Measurements from ENCODE around the gene SLC23A2. TPM values are rescaled to one million over a fixed set of nuclear protein-coding genes. Genes with fewer than 3 reads are reported as not detected.
A peak's percentile ranks its signal among the peaks of the same experiment; 100 is the strongest.

SLC23A2 gene
- total and polyA plus RNA-seq, 12 donors, result 51.0 to 294 (median 145) TPM

- Histone ChIP-seq H3K4me1 (replicated peaks in 1 of 2) (peaks cover 0 to 5% of the 10 kb centered on the region in 2 donors), H3K4me3 (no peak overlapping the region), H3K36me3 (replicated peaks in 1 of 2) (no peaks in the 10 kb centered on the region), H3K27ac (peak overlapping the region in 1 of 5 donors; percentile 61), H3K27me3 (no peaks in the 10 kb centered on the region), H3K9me3 (replicated peaks in 1 of 3) (no peaks in the 10 kb centered on the region)
- 65 to 84% (median 76%) methylated on average over 5 to 8 of the region's 8 CpGs for WGBS, 4 donors
- intact Hi-C loops (cut with DNase I), result no loop called here
- no peak for TF ChIP-seq POLR2A (IDR thresholded peaks at IDR 0.05)
- no peak for TF ChIP-seq CTCF (IDR thresholded peaks at IDR 0.05)
- DNase-seq, result no peak
Observed at GRCh38 chr20:4810426-4811019, 190.8 kb downstream of the SLC23A2 start.

GRCh38 chr20:4809707-4810106, 191.6 kb downstream of the SLC23A2 start:
- H3K27ac ChIP-seq, result peak overlapping the region in 1 of 5 donors; percentile 63
- TF ChIP-seq CTCF (IDR thresholded peaks at IDR 0.05), result no peak
- TF ChIP-seq POLR2A (IDR thresholded peaks at IDR 0.05), result no peak
- no peak overlapping the region for H3K4me3 ChIP-seq
- peaks cover 0 to 3% of the 10 kb centered on the region in 2 donors for H3K4me1 ChIP-seq (replicated peaks in 1 of 2)
- 60 to 82% (median 78%) methylated on average over 8 of the region's 8 CpGs for WGBS, 4 donors
- H3K9me3 ChIP-seq (replicated peaks in 1 of 3), result no peaks in the 10 kb centered on the region
- no peak for DNase-seq
- H3K36me3 ChIP-seq (replicated peaks in 1 of 2), result no peaks in the 10 kb centered on the region
- intact Hi-C loops (cut with DNase I), result no loop called here
- no peaks in the 10 kb centered on the region for H3K27me3 ChIP-seq

- Histone ChIP-seq H3K4me1 (replicated peaks in 1 of 2) (no peaks in the 10 kb centered on the region), H3K27me3 (no peaks in the 10 kb centered on the region), H3K27ac (peak overlapping the region in 1 of 5 donors; percentile 63), H3K9me3 (replicated peaks in 1 of 3) (no peaks in the 10 kb centered on the region), H3K36me3 (replicated peaks in 1 of 2) (no peaks in the 10 kb centered on the region), H3K4me3 (no peak overlapping the region)
- intact Hi-C loops (cut with DNase I), result no loop called here
- TF ChIP-seq CTCF (IDR thresholded peaks at IDR 0.05), result no peak
- no peak for TF ChIP-seq POLR2A (IDR thresholded peaks at IDR 0.05)
- WGBS, 4 donors, result 59 to 70% (median 67%) methylated on average over 1 of the region's 1 CpG
- DNase-seq, result no peak
Observed at GRCh38 chr20:4808872-4809271, 192.4 kb downstream of the SLC23A2 start.

- H3K27me3 ChIP-seq, result no peaks in the 10 kb centered on the region
- no peaks in the 10 kb centered on the region for H3K36me3 ChIP-seq (replicated peaks in 1 of 2)
- no peaks in the 10 kb centered on the region for H3K4me1 ChIP-seq (replicated peaks in 1 of 2)
- no peak for DNase-seq
- peak overlapping the region in 1 of 5 donors; percentile 40 for H3K27ac ChIP-seq
- H3K4me3 ChIP-seq, result no peak overlapping the region
- 70 to 90% (median 80%) methylated on average over 18 of the region's 18 CpGs for WGBS, 4 donors
- TF ChIP-seq CTCF (IDR thresholded peaks at IDR 0.05) (no peak), POLR2A (IDR thresholded peaks at IDR 0.05) (no peak)
- no peaks in the 10 kb centered on the region for H3K9me3 ChIP-seq (replicated peaks in 1 of 3)
- intact Hi-C loops (cut with DNase I), result no loop called here
Observed at GRCh38 chr20:4805663-4806449, 195.5 kb downstream of the SLC23A2 start.
